HepG2 (cell line): ENCODE measurements around the gene LCLAT1. TPM values are rescaled to one million over a fixed set of nuclear protein-coding genes. Genes with fewer than 3 reads are reported as not detected.

Experiments used
- ATAC-seq: fragments of 200-7000 bp; cut with Tn5 transposase; 3 replicates; pipeline ENCODE4 v1.9.1; 2020; ENCODE audit warnings: mild to moderate bottlenecking, moderate library complexity
- BruUV-seq: library from RNA; stranded (reverse); fragments of 400-500 nt; replicated peaks from 2 replicates; lab custom pipeline; 2021; lab: Mats Ljungman, UMichigan
- CTCF ChIA-PET: fragments of 300-600 bp; formaldehyde crosslinking; extraction: SDS; loops from one replicate; lab custom pipeline; 2021; ENCODE audit warnings: low total read pairs, inconsistent platforms, low intra/inter-chr PET ratio; lab: Yijun Ruan, JAX
- POLR2A ChIA-PET: fragments of 350-600 bp; sonication (Branson Sonifier 250); formaldehyde crosslinking; loops from one replicate; lab custom pipeline; 2020; ENCODE audit warnings: antibody characterized with exemption, inconsistent platforms; lab: Yijun Ruan, JAX
- DNase-seq: peaks from one replicate; pipeline ENCODE4 v3.0.0-alpha.2; 2015; ENCODE audit warnings: low spot score
- FAIRE-seq: peaks from 3 replicates; lab custom pipeline; 2011; peaks lifted over from hg19 to GRCh38; lab: Jason Lieb, UNC
- H2AFZ ChIP-seq: one replicate; pipeline ENCODE4 v1.6.1; 2011; ENCODE audit warnings: low read length, inconsistent platforms
- H3K27ac ChIP-seq: fragments of 300-600 bp; 3 replicates; pipeline ENCODE4 v1.8.0; 2011; ENCODE audit warnings: mixed run types, mild to moderate bottlenecking, mixed read lengths, low read length, inconsistent platforms; ENCODE audit not compliant: insufficient read depth; ENCODE audit errors: extremely low read length
- H3K27me3 ChIP-seq, 2 experiments: fragments of 200-600 bp in 1 of 2; 2 replicates in 1 of 2; 3 replicates in 1 of 2; pipeline versions ENCODE4 v1.6.0 to v1.8.0; 2011; ENCODE audit warnings: low read length in 2 of 2, mild to moderate bottlenecking in 2 of 2, moderate library complexity in 2 of 2, inconsistent platforms in 1 of 2; ENCODE audit not compliant: insufficient read depth in 2 of 2, control insufficient read depth in 1 of 2
- H3K36me3 ChIP-seq, 2 experiments: fragments of 200-600 bp in 1 of 2; replicated peaks in 1 of 2; 2 replicates in 1 of 2; 3 replicates in 1 of 2; pipeline versions ENCODE4 v1.5.1 to v1.8.0; 2011; ENCODE audit warnings: low read length in 2 of 2, inconsistent platforms in 1 of 2; ENCODE audit not compliant: insufficient read depth in 2 of 2, control insufficient read depth in 1 of 2
- H3K4me1 ChIP-seq: 2 replicates; pipeline ENCODE4 v1.5.1; 2012; ENCODE audit warnings: low read length, inconsistent platforms; ENCODE audit not compliant: insufficient read depth
- H3K4me2 ChIP-seq: 2 replicates; pipeline ENCODE4 v1.6.0; 2011; ENCODE audit warnings: low read depth, low read length, inconsistent platforms
- H3K4me3 ChIP-seq, 3 experiments: fragments of 200-600 bp in 1 of 3; sonication (generic), shearing (Covaris generic) in 1 of 3; replicated peaks in 1 of 3; 2 replicates each; pipeline ENCODE4 v1.5.1; 2011 to 2016; ENCODE audit warnings: low read length in 3 of 3, inconsistent platforms in 2 of 3, low read depth in 2 of 3, mild to moderate bottlenecking in 2 of 3, control low read depth in 1 of 3, mixed read lengths in 1 of 3; ENCODE audit not compliant: insufficient read depth in 1 of 3
- H3K79me2 ChIP-seq: one replicate; pipeline ENCODE4 v1.6.1; 2011; ENCODE audit warnings: low read length, inconsistent platforms; ENCODE audit not compliant: insufficient read depth
- H3K9ac ChIP-seq: 2 replicates; pipeline ENCODE4 v1.6.0; 2011; ENCODE audit warnings: mild to moderate bottlenecking, low read depth, low read length, inconsistent platforms; ENCODE audit not compliant: insufficient read depth
- H3K9me3 ChIP-seq: 2 replicates; pipeline ENCODE4 v1.5.1; 2012; ENCODE audit warnings: mild to moderate bottlenecking, low read length
- H4K20me1 ChIP-seq: 2 replicates; pipeline ENCODE4 v1.6.0; 2011; ENCODE audit warnings: inconsistent platforms, mild to moderate bottlenecking, low read length, moderate library complexity; ENCODE audit not compliant: insufficient read depth
- ATM ChIP-seq: fragments of 450-650 bp; IDR thresholded peaks from 2 replicates; pipeline ENCODE4 v1.7.1; 2017; ENCODE audit warnings: mild to moderate bottlenecking, borderline replicate concordance
- CCDC6 ChIP-seq: sonication (generic); formaldehyde crosslinking; IDR thresholded peaks from 2 replicates; pipeline ENCODE4 v1.8.1; 2022; ENCODE audit warnings: mild to moderate bottlenecking, missing genetic modification reagents, moderate library complexity
- DNMT1 ChIP-seq: sonication (generic); formaldehyde crosslinking; IDR thresholded peaks from 2 replicates; pipeline ENCODE4 v1.5.1; 2020; ENCODE audit warnings: mild to moderate bottlenecking, missing genetic modification reagents
- E2F5 ChIP-seq: sonication (generic); formaldehyde crosslinking; conservative IDR thresholded peaks from 2 replicates; pipeline ENCODE4 v1.4.0; 2020; ENCODE audit warnings: missing genetic modification reagents
- FOSL1 ChIP-seq: sonication (generic); formaldehyde crosslinking; IDR thresholded peaks from 2 replicates; pipeline ENCODE4 v1.9.0; 2021; ENCODE audit warnings: missing genetic modification reagents, borderline replicate concordance
- FOXP4 ChIP-seq: sonication (generic); formaldehyde crosslinking; IDR thresholded peaks from 2 replicates; pipeline ENCODE4 v1.4.0; 2020; ENCODE audit warnings: missing genetic modification reagents
- GMEB1 ChIP-seq: sonication (generic); formaldehyde crosslinking; IDR thresholded peaks from 2 replicates; pipeline ENCODE4 v1.5.1; 2020; ENCODE audit warnings: missing genetic modification reagents, mild to moderate bottlenecking, borderline replicate concordance
- GPN1 ChIP-seq: sonication (generic); formaldehyde crosslinking; IDR thresholded peaks from 2 replicates; pipeline ENCODE4 v1.5.1; 2020; ENCODE audit warnings: missing genetic modification reagents, borderline replicate concordance
- HNF4G ChIP-seq, 2 experiments: sonication (generic) in 1 of 2; formaldehyde crosslinking in 1 of 2; IDR thresholded peaks; 2 replicates each; pipeline versions ENCODE4 v1.4.0 to v1.6.1; 2011 to 2020; ENCODE audit warnings: borderline replicate concordance in 2 of 2, low read depth in 2 of 2, mild to moderate bottlenecking in 2 of 2, low read length in 1 of 2, missing genetic modification reagents in 1 of 2, moderate library complexity in 1 of 2
- SKI ChIP-seq: fragments of 450-650 bp; IDR thresholded peaks from one replicate; pipeline ENCODE4 v1.6.1; 2018; ENCODE audit warnings: mild to moderate bottlenecking; ENCODE audit not compliant: partially characterized antibody
- SP1 ChIP-seq, 2 experiments: fragments of 450-650 bp in 1 of 2; sonication (generic) in 1 of 2; formaldehyde crosslinking in 1 of 2; IDR thresholded peaks; 2 replicates each; pipeline versions ENCODE4 v1.4.0 to v1.6.1; 2016 to 2020; ENCODE audit warnings: missing genetic modification reagents in 1 of 2
- THAP7 ChIP-seq: sonication (generic); formaldehyde crosslinking; IDR thresholded peaks from 2 replicates; pipeline ENCODE4 v1.8.1; 2023; ENCODE audit warnings: mild to moderate bottlenecking, missing genetic modification reagents
- TIGD3 ChIP-seq: sonication (generic); formaldehyde crosslinking; IDR thresholded peaks from 2 replicates; pipeline ENCODE4 v1.5.1; 2020; ENCODE audit warnings: mild to moderate bottlenecking, missing genetic modification reagents, borderline replicate concordance
- ZNF138 ChIP-seq: sonication (generic); formaldehyde crosslinking; IDR thresholded peaks from 2 replicates; pipeline ENCODE4 v1.5.0; 2020; ENCODE audit warnings: mild to moderate bottlenecking, low read depth, missing genetic modification reagents
- ZNF430 ChIP-seq: sonication (generic); formaldehyde crosslinking; IDR thresholded peaks from 2 replicates; pipeline ENCODE4 v1.9.0; 2021; ENCODE audit warnings: mild to moderate bottlenecking, missing genetic modification reagents
- ZNF720 ChIP-seq: sonication (generic); formaldehyde crosslinking; IDR thresholded peaks from 2 replicates; pipeline ENCODE4 v1.4.0; 2020; ENCODE audit warnings: missing genetic modification reagents
- ZNF777 ChIP-seq: sonication (generic); formaldehyde crosslinking; IDR thresholded peaks from 2 replicates; pipeline ENCODE4 v1.4.0; 2020; ENCODE audit warnings: missing genetic modification reagents
- ZNF782 ChIP-seq: sonication (generic); formaldehyde crosslinking; IDR thresholded peaks from 2 replicates; pipeline ENCODE4 v1.4.0; 2020; ENCODE audit warnings: missing genetic modification reagents, mild to moderate bottlenecking, borderline replicate concordance
- WGBS: methylation state at CpG from one replicate; pipeline ENCODE4 v1.1.6; 2017; ENCODE audit warnings: low lambda C conversion rate; 5-methylcytosine and 5-hydroxymethylcytosine counted together
- in situ Hi-C: cut with HindIII; loops from 2 replicates; pipeline ENCODE4 v1.10.0; 2017; ENCODE audit warnings: low pct_unique_long_range_greater_than_20kb; ENCODE audit not compliant: extremely low pct_ligation_motif_present
- intact Hi-C: fragments of 100-400 bp; cut with micrococcal nuclease; formaldehyde crosslinking; loops from one replicate; pipeline ENCODE4 v1.10.0; 2022; ENCODE audit not compliant: unreplicated experiment
- polyA plus RNA-seq, 8 experiments: library from polyadenylated mRNA; depleted of rRNA in 3 of 8; stranded (reverse) in 7 of 8; unstranded in 1 of 8; fragments of >200 nt; fragmentation: Illumina TruSeq in 4 of 8; extraction: Trizol in 4 of 8; gene quantifications; 2 replicates each; pipeline versions ENCODE4 v1.2.1 to v1.2.3, GENCODE V29; 2011 to 2016; ENCODE audit warnings: low read depth in 4 of 8, missing spikeins in 1 of 8, mixed read lengths in 1 of 8; ENCODE audit not compliant: insufficient read depth in 1 of 8
- total RNA-seq, 5 experiments: library from RNA; depleted of rRNA; stranded (reverse); fragments of >200 nt; fragmentation: Illumina TruSeq; extraction: Trizol; gene quantifications; 2 replicates each; pipeline ENCODE4 v1.2.3, GENCODE V29; 2016; ENCODE audit warnings: low read depth in 1 of 5

Gene LCLAT1
- total and polyA plus RNA-seq, 2 of the 13 experiments (the other 11 are each of a cell fraction or from before 2014, with no cell fraction given) = 18.0 to 28.0 TPM

- TF ChIP-seq HNF4G (IDR thresholded peaks at IDR 0.05; ENCODE audit: borderline replicate concordance, low read depth, low read length) (no peak), HNF4G (CRISPR knock-in tag; IDR thresholded peaks at IDR 0.05; ENCODE audit: borderline replicate concordance, low read depth) (no peak), FOSL1 (no peak), GPN1 (CRISPR knock-in tag) (no peak), THAP7 (CRISPR knock-in tag) (no peak), E2F5 (CRISPR knock-in tag) (no peak), ZNF782 (no peak)
Observed at GRCh38 chr2:30491225-30491624, 44.2 kb downstream of the LCLAT1 start (continued).

GRCh38 chr2:30492185-30492584 is 45.1 kb downstream of the LCLAT1 start:
- 96% methylated on average over 1 of the region's 1 CpG for WGBS
- FAIRE-seq = no peak
- Histone ChIP-seq H3K9me3 (no peaks in the 10 kb centered on the region), H2AFZ (no peak overlapping the region), H3K36me3 (no peaks in the 10 kb centered on the region), H3K4me3 (no peak overlapping the region), H3K27ac (no peak overlapping the region), H4K20me1 (no peaks in the 10 kb centered on the region), H3K4me2 (no peak overlapping the region), H3K4me1 (peaks cover 5% of the 10 kb centered on the region; the same call in 1 of the 2 replicates), H3K79me2 (peaks cover 4% of the 10 kb centered on the region), H3K27me3 (no peaks in the 10 kb centered on the region), H3K9ac (no peak overlapping the region)
- POLR2A ChIA-PET = no interaction called here
- DNase-seq = no peak
- in situ Hi-C loops = no loop called here
- CTCF ChIA-PET = no interaction called here
- intact Hi-C loops = no loop called here
- no peak for ATAC-seq
- no TSS peak for BruUV-seq
- TF ChIP-seq ZNF777 (no peak), ZNF138 (CRISPR knock-in tag) (no peak), DNMT1 (no peak), SP1 (IDR thresholded peaks at IDR 0.05) (no peak), SP1 (CRISPR knock-in tag; IDR thresholded peaks at IDR 0.05) (no peak), FOXP4 (CRISPR knock-in tag) (no peak), SKI (no peak), CCDC6 (CRISPR knock-in tag) (no peak), TIGD3 (no peak), ZNF720 (no peak), GMEB1 (CRISPR knock-in tag) (no peak), ATM (no peak), ZNF430 (CRISPR knock-in tag) (no peak)
